DOHH2 (cell line): Measurements from ENCODE around the gene C21orf58.

Experiments used
- H3F3A ChIP-seq: fragments of 200-600 bp; sonication (generic), shearing (Covaris generic); 2 replicates; pipeline ENCODE4 v1.6.0; 2016; ENCODE audit warnings: antibody characterized with exemption, mild to moderate bottlenecking; ENCODE audit not compliant: control insufficient read depth, insufficient read depth
- H3K27ac ChIP-seq: fragments of 200-600 bp; sonication (generic); 2 replicates; pipeline ENCODE4 v1.5.1; 2014; ENCODE audit warnings: low read depth, mild to moderate bottlenecking, low read length, moderate library complexity
- H3K27me3 ChIP-seq: fragments of 200-600 bp; sonication (generic); 2 replicates; pipeline ENCODE4 v1.6.1; 2014; ENCODE audit warnings: mild to moderate bottlenecking, low read length, mixed read lengths; ENCODE audit not compliant: control insufficient read depth
- H3K36me3 ChIP-seq: fragments of 200-600 bp; sonication (generic); 2 replicates; pipeline ENCODE4 v1.6.1; 2014; ENCODE audit warnings: mild to moderate bottlenecking, low read length, moderate library complexity, mixed read lengths; ENCODE audit not compliant: control insufficient read depth
- H3K4me1 ChIP-seq: fragments of 200-600 bp; sonication (generic); 2 replicates; pipeline ENCODE4 v1.6.1; 2014; ENCODE audit warnings: mild to moderate bottlenecking, low read length, mixed read lengths; ENCODE audit not compliant: control insufficient read depth
- H3K4me2 ChIP-seq: fragments of 200-600 bp; sonication (generic); 2 replicates; pipeline ENCODE4 v1.6.0; 2014; ENCODE audit warnings: mild to moderate bottlenecking, low read length, moderate library complexity
- H3K4me3 ChIP-seq: fragments of 200-600 bp; sonication (generic); 2 replicates; pipeline ENCODE4 v1.5.1; 2014; ENCODE audit warnings: mild to moderate bottlenecking, low read length, mixed read lengths
- H3K79me2 ChIP-seq: fragments of 200-600 bp; sonication (generic); 2 replicates; pipeline ENCODE4 v1.6.1; 2014; ENCODE audit warnings: mild to moderate bottlenecking, low read length, mixed read lengths; ENCODE audit not compliant: control insufficient read depth
- H3K9me2 ChIP-seq: fragments of 200-600 bp; sonication (generic); replicated peaks from 2 replicates; pipeline ENCODE4 v1.6.1; 2014; ENCODE audit warnings: mild to moderate bottlenecking, low read length, mixed read lengths; ENCODE audit not compliant: control insufficient read depth
- H3K9me3 ChIP-seq: fragments of 200-600 bp; sonication (generic); 2 replicates; pipeline ENCODE4 v1.6.1; 2014; ENCODE audit warnings: antibody characterized with exemption, low read length, mixed read lengths; ENCODE audit not compliant: control insufficient read depth, insufficient read depth
- H4K20me1 ChIP-seq: fragments of 200-600 bp; sonication (generic); 2 replicates; pipeline ENCODE4 v1.6.0; 2014; ENCODE audit warnings: low read depth, mild to moderate bottlenecking, antibody characterized with exemption, low read length, moderate library complexity; ENCODE audit not compliant: control insufficient read depth, insufficient read depth
- EZH2phosphoT487 ChIP-seq: fragments of 200-600 bp; sonication (generic); IDR thresholded peaks from 2 replicates; pipeline ENCODE4 v1.6.1; 2017; ENCODE audit warnings: borderline replicate concordance, mild to moderate bottlenecking, antibody characterized with exemption, low read length, moderate library complexity, mixed read lengths
- TF ChIP-seq, protein P1 (sequence below): fragments of 200-600 bp; sonication (generic); IDR thresholded peaks from one replicate; pipeline ENCODE4 v1.5.1; 2014; ENCODE audit warnings: antibody characterized with exemption, mild to moderate bottlenecking, low read depth, low read length; ENCODE audit not compliant: poor library complexity, severe bottlenecking

Gene C21orf58

GRCh38 chr21:46264046-46264689, 59.5 kb downstream of the C21orf58 start:
- H3K4me2 ChIP-seq = no peak overlapping the region
- H3K36me3 ChIP-seq = peaks cover 68% of the 10 kb centered on the region
- no peaks in the 10 kb centered on the region for H3K4me1 ChIP-seq
- TF ChIP-seq, protein P1, sequence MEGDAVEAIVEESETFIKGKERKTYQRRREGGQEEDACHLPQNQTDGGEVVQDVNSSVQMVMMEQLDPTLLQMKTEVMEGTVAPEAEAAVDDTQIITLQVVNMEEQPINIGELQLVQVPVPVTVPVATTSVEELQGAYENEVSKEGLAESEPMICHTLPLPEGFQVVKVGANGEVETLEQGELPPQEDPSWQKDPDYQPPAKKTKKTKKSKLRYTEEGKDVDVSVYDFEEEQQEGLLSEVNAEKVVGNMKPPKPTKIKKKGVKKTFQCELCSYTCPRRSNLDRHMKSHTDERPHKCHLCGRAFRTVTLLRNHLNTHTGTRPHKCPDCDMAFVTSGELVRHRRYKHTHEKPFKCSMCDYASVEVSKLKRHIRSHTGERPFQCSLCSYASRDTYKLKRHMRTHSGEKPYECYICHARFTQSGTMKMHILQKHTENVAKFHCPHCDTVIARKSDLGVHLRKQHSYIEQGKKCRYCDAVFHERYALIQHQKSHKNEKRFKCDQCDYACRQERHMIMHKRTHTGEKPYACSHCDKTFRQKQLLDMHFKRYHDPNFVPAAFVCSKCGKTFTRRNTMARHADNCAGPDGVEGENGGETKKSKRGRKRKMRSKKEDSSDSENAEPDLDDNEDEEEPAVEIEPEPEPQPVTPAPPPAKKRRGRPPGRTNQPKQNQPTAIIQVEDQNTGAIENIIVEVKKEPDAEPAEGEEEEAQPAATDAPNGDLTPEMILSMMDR = no peak
- TF ChIP-seq EZH2phosphoT487 = no peak
- H3K9me2 ChIP-seq = no peaks in the 10 kb centered on the region
- no peak overlapping the region for H3K4me3 ChIP-seq
- no peaks in the 10 kb centered on the region for H3K9me3 ChIP-seq
- no peak overlapping the region for H3K27ac ChIP-seq
- no peaks in the 10 kb centered on the region for H3K27me3 ChIP-seq
- no peaks in the 10 kb centered on the region for H3F3A ChIP-seq
- H3K79me2 ChIP-seq = no peaks in the 10 kb centered on the region; the same call in 1 of the 2 replicates
- 0 out of 2 replicates have a peak, but pooled peaks cover 7% of the 10 kb centered on the region for H4K20me1 ChIP-seq

DNA sequence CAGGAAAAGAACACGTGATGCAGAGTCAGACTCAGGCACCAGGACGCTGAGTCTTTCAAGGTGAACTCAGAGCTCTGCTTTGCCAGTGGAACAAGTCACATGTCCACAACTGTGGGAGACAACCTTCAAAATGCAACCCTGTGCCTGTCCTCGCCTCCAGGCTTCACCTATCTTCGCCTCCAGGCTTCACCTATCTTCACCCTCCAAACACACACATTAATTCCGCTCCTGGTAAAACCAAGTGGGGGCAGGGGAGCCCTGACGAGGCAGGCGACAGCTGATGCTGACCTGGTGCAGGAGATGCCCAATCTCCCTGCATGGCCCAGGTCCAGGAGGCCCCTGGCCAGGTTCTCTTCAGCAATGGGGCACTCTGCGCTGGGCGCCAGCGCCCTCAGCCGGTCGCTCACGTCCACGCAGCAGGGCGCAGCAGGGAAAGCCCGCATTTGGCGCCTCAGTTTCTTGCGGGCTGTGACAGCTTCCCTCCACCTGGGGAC, 67.1 kb downstream of the C21orf58 start:
- Histone ChIP-seq H4K20me1 (0 out of 2 replicates have a peak, but pooled peaks cover 3% of the 10 kb centered on the region), H3K36me3 (peaks cover 82% of the 10 kb centered on the region), H3K27ac (no peak overlapping the region), H3K9me3 (no peaks in the 10 kb centered on the region), H3K79me2 (peaks cover 2% of the 10 kb centered on the region; the same call in 1 of the 2 replicates), H3K27me3 (no peaks in the 10 kb centered on the region), H3F3A (peaks cover 1% of the 10 kb centered on the region; the same call in 1 of the 2 replicates), H3K4me3 (no peak overlapping the region), H3K4me1 (peaks cover 22% of the 10 kb centered on the region), H3K9me2 (no peaks in the 10 kb centered on the region), H3K4me2 (no peak overlapping the region)
- TF ChIP-seq EZH2phosphoT487 = no peak
- TF ChIP-seq, protein P1 = no peak

- Histone ChIP-seq H3K4me2 (no peak overlapping the region), H3K36me3 (peaks cover 83% of the 10 kb centered on the region), H3K27ac (no peak overlapping the region), H3F3A (peaks cover 8% of the 10 kb centered on the region), H3K9me2 (no peaks in the 10 kb centered on the region), H3K4me1 (peaks cover 29% of the 10 kb centered on the region), H3K79me2 (peaks cover 2% of the 10 kb centered on the region; the same call in 1 of the 2 replicates), H3K4me3 (no peak overlapping the region), H3K9me3 (no peaks in the 10 kb centered on the region), H3K27me3 (no peaks in the 10 kb centered on the region), H4K20me1 (0 out of 2 replicates have a peak, but pooled peaks cover 3% of the 10 kb centered on the region)
- TF ChIP-seq, protein P1 = no peak
- TF ChIP-seq EZH2phosphoT487 = no peak
Measured at GRCh38 chr21:46255758-46256337, 67.8 kb downstream of the C21orf58 start.
